K562 (cell line): Measurements from ENCODE around the gene SMIM10L2A. TPM values are rescaled to one million over a fixed set of nuclear protein-coding genes. Genes with fewer than 3 reads are reported as not detected.
A peak's percentile ranks its signal among the peaks of the same experiment; 100 is the strongest.

Source experiments
- DEAF1 ChIP-seq: fragments of 450-650 bp; formaldehyde crosslinking; IDR thresholded peaks from 2 replicates; pipeline ENCODE4 v1.4.0; 2020; ENCODE audit warnings: mild to moderate bottlenecking, moderate library complexity
- DNMT1 ChIP-seq: fragments of 450-650 bp; IDR thresholded peaks from 2 replicates; pipeline ENCODE4 v1.6.1; 2016; ENCODE audit warnings: antibody characterized with exemption, mild to moderate bottlenecking
- ELF4 ChIP-seq: fragments of 450-650 bp; formaldehyde crosslinking; IDR thresholded peaks from 2 replicates; pipeline ENCODE4 v1.4.0; 2022; ENCODE audit warnings: missing genetic modification characterization
- GTF2F1 ChIP-seq: IDR thresholded peaks from 2 replicates; pipeline ENCODE4 v1.6.1; 2011; ENCODE audit warnings: low read depth, low read length, improper control_type of control experiment
- HDGF ChIP-seq: fragments of 450-650 bp; IDR thresholded peaks from 2 replicates; pipeline ENCODE4 v1.6.1; 2016
- LEF1 ChIP-seq: fragments of 450-650 bp; IDR thresholded peaks from 2 replicates; pipeline ENCODE4 v1.6.1; 2016; ENCODE audit warnings: mild to moderate bottlenecking
- MTA3 ChIP-seq: fragments of 450-650 bp; formaldehyde crosslinking; IDR thresholded peaks from 2 replicates; pipeline ENCODE4 v1.6.1; 2017; ENCODE audit warnings: mild to moderate bottlenecking, borderline replicate concordance
- NFE2 ChIP-seq: IDR thresholded peaks from 2 replicates; pipeline ENCODE4 v1.6.1; 2014; ENCODE audit warnings: antibody characterized with exemption, low read depth
- NFIC ChIP-seq: fragments of 450-650 bp; IDR thresholded peaks from 2 replicates; pipeline ENCODE4 v1.6.1; 2017; ENCODE audit warnings: mild to moderate bottlenecking, inconsistent platforms
- NFRKB ChIP-seq: fragments of 450-650 bp; IDR thresholded peaks from 2 replicates; pipeline ENCODE4 v1.6.1; 2016; ENCODE audit warnings: low read depth
- NRF1 ChIP-seq, 2 experiments: fragments of 450-650 bp; IDR thresholded peaks in 1 of 2; conservative IDR thresholded peaks in 1 of 2; 2 replicates each; pipeline ENCODE4 v1.6.1; 2014; ENCODE audit warnings: mild to moderate bottlenecking in 2 of 2
- PCBP2 ChIP-seq: fragments of 200-400 bp; formaldehyde crosslinking; IDR thresholded peaks from 2 replicates; pipeline ENCODE4 v1.6.1; 2018; ENCODE audit warnings: low read length, low read depth, mild to moderate bottlenecking, moderate library complexity; ENCODE audit not compliant: poor library complexity, severe bottlenecking
- POLR2AphosphoS5 ChIP-seq: IDR thresholded peaks from 2 replicates; pipeline ENCODE4 v1.6.1; 2011; ENCODE audit warnings: mild to moderate bottlenecking, low read depth, low read length, moderate library complexity; ENCODE audit not compliant: control insufficient read depth, insufficient read depth
- PPARD ChIP-seq: fragments of 250-450 bp; sonication (Bioruptor Pico); IDR thresholded peaks from 2 replicates; pipeline ENCODE4 v1.8.0; 2022; ENCODE audit warnings: inconsistent platforms, mild to moderate bottlenecking, moderate library complexity
- RAD21 ChIP-seq, 2 experiments: fragments of 250-450 bp in 1 of 2; fragments of 450-650 bp in 1 of 2; sonication (Bioruptor Pico) in 1 of 2; formaldehyde crosslinking in 1 of 2; IDR thresholded peaks in 1 of 2; conservative IDR thresholded peaks in 1 of 2; 2 replicates each; pipeline versions ENCODE4 v1.4.0 to v1.8.0; 2020 to 2022; ENCODE audit warnings: mild to moderate bottlenecking in 2 of 2, moderate library complexity in 1 of 2
- RBFOX2 ChIP-seq: fragments of 200-400 bp; formaldehyde crosslinking; IDR thresholded peaks from 2 replicates; pipeline ENCODE4 v1.6.1; 2017; ENCODE audit warnings: low read depth, mild to moderate bottlenecking, low read length, moderate library complexity
- TEAD1 ChIP-seq, 2 experiments: fragments of 450-650 bp in 1 of 2; sonication (generic) in 1 of 2; formaldehyde crosslinking; IDR thresholded peaks; 2 replicates each; pipeline versions ENCODE4 v1.4.0 to v1.8.0; 2020 to 2022; ENCODE audit warnings: mild to moderate bottlenecking in 2 of 2, missing genetic modification reagents in 1 of 2
- ZNF23 ChIP-seq: fragments of 250-450 bp; sonication (Bioruptor Pico); IDR thresholded peaks from 2 replicates; pipeline ENCODE4 v1.4.0; 2020; ENCODE audit warnings: mild to moderate bottlenecking
- ZNF347 ChIP-seq: fragments of 450-650 bp; formaldehyde crosslinking; IDR thresholded peaks from 2 replicates; pipeline ENCODE4 v1.4.0; 2020; ENCODE audit warnings: low read depth, mild to moderate bottlenecking, moderate library complexity
- polyA plus RNA-seq, 8 experiments: library from polyadenylated mRNA; depleted of rRNA in 4 of 8; stranded (reverse) in 5 of 8; unstranded in 3 of 8; fragments of >200 nt; fragmentation: Nextera tagmentation in 2 of 8; fragmentation: Illumina TruSeq in 1 of 8; extraction: Ambion mirVana in 2 of 8; extraction: Trizol in 1 of 8; gene quantifications; 2 replicates each; pipeline versions ENCODE4 v1.2.1 to v1.2.3, GENCODE V29; 2011 to 2014; ENCODE audit warnings: inconsistent platforms in 1 of 8, missing spikeins in 1 of 8
- total RNA-seq, 7 experiments: library from RNA; depleted of rRNA in 6 of 7; stranded (reverse); fragments of >200 nt in 6 of 7; fragmentation: Illumina TruSeq in 2 of 7; extraction: Trizol in 2 of 7; gene quantifications; 2 replicates each; pipeline versions ENCODE4 v1.2.1 to v1.2.3, GENCODE V29; 2011 to 2021; ENCODE audit warnings: low replicate concordance in 1 of 7
- TF ChIP-seq, protein P1 (sequence below): fragments of 450-650 bp; IDR thresholded peaks from 2 replicates; pipeline ENCODE4 v1.6.1; 2016
- TF ChIP-seq, protein P2 (sequence below): sonication (generic); formaldehyde crosslinking; IDR thresholded peaks from 2 replicates; pipeline ENCODE4 v1.8.0; 2022; ENCODE audit warnings: missing genetic modification reagents, mild to moderate bottlenecking, borderline replicate concordance
- TF ChIP-seq, protein P3 (sequence below), 3 experiments: IDR thresholded peaks in 2 of 3; conservative IDR thresholded peaks in 1 of 3; 2 replicates each; pipeline ENCODE4 v1.5.1; 2011 to 2012; ENCODE audit warnings: low read length in 3 of 3, mild to moderate bottlenecking in 3 of 3, control low read depth in 2 of 3, improper control_type of control experiment in 1 of 3, inconsistent platforms in 1 of 3, low read depth in 1 of 3, mixed read lengths in 1 of 3, moderate library complexity in 1 of 3; ENCODE audit not compliant: insufficient read depth in 2 of 3
- TF ChIP-seq, protein P4 (sequence below): fragments of 250-450 bp; sonication (Bioruptor Pico); IDR thresholded peaks from 2 replicates; pipeline ENCODE4 v1.8.0; 2022; ENCODE audit warnings: moderate library complexity, mild to moderate bottlenecking, inconsistent platforms

SMIM10L2A gene
- total and polyA plus RNA-seq, 9 of the 15 experiments (the other 6 are each of a cell fraction or from before 2014, with no cell fraction given): 0.03 to 0.14 (median 0.09) TPM; not detected in 2

GRCh38 chrX:135477576-135477975 lies 55.8 kb downstream of the SMIM10L2A start (continued):
- no peak for TF ChIP-seq POLR2AphosphoS5
- TF ChIP-seq MTA3: no peak
- TF ChIP-seq, protein P1, sequence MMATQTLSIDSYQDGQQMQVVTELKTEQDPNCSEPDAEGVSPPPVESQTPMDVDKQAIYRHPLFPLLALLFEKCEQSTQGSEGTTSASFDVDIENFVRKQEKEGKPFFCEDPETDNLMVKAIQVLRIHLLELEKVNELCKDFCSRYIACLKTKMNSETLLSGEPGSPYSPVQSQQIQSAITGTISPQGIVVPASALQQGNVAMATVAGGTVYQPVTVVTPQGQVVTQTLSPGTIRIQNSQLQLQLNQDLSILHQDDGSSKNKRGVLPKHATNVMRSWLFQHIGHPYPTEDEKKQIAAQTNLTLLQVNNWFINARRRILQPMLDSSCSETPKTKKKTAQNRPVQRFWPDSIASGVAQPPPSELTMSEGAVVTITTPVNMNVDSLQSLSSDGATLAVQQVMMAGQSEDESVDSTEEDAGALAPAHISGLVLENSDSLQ: no peak
- TF ChIP-seq PCBP2: no peak
- TF ChIP-seq, protein P2, sequence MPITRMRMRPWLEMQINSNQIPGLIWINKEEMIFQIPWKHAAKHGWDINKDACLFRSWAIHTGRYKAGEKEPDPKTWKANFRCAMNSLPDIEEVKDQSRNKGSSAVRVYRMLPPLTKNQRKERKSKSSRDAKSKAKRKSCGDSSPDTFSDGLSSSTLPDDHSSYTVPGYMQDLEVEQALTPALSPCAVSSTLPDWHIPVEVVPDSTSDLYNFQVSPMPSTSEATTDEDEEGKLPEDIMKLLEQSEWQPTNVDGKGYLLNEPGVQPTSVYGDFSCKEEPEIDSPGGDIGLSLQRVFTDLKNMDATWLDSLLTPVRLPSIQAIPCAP (CRISPR knock-in tag): no peak
- TF ChIP-seq DEAF1: peak; percentile 39; the same call in 1 of the 2 replicates
- TF ChIP-seq NFIC: peak; percentile 66
- no peak for TF ChIP-seq ELF4 (CRISPR knock-in tag)
- no peak for TF ChIP-seq NFRKB
- TF ChIP-seq RAD21 (CRISPR knock-in tag; conservative IDR thresholded peaks at IDR 0.05 in 1 of 2, IDR thresholded peaks at IDR 0.05 in 1 of 2): peak; percentile 63 to 77
- TF ChIP-seq ZNF23: no peak
- TF ChIP-seq HDGF: no peak
- TF ChIP-seq, protein P3, sequence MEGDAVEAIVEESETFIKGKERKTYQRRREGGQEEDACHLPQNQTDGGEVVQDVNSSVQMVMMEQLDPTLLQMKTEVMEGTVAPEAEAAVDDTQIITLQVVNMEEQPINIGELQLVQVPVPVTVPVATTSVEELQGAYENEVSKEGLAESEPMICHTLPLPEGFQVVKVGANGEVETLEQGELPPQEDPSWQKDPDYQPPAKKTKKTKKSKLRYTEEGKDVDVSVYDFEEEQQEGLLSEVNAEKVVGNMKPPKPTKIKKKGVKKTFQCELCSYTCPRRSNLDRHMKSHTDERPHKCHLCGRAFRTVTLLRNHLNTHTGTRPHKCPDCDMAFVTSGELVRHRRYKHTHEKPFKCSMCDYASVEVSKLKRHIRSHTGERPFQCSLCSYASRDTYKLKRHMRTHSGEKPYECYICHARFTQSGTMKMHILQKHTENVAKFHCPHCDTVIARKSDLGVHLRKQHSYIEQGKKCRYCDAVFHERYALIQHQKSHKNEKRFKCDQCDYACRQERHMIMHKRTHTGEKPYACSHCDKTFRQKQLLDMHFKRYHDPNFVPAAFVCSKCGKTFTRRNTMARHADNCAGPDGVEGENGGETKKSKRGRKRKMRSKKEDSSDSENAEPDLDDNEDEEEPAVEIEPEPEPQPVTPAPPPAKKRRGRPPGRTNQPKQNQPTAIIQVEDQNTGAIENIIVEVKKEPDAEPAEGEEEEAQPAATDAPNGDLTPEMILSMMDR (IDR thresholded peaks at IDR 0.05 in 2 of 3, conservative IDR thresholded peaks at IDR 0.05 in 1 of 3; ENCODE audit: insufficient read depth in 2 of 3, low read depth in 1 of 3, low read length in 3 of 3): peak; percentile 54 to 67 (median 62)
- TF ChIP-seq DNMT1: no peak
- TF ChIP-seq NFE2: no peak
- TF ChIP-seq PPARD: no peak
- TF ChIP-seq NRF1 (conservative IDR thresholded peaks at IDR 0.05 in 1 of 2, IDR thresholded peaks at IDR 0.05 in 1 of 2): no peak
- TF ChIP-seq TEAD1 (CRISPR knock-in tag; IDR thresholded peaks at IDR 0.05): 0 out of 4 replicates have a peak, but pooled peaks of 1 of the 2 experiments have one; percentile 24
- TF ChIP-seq ZNF347 (CRISPR knock-in tag): no peak
- no peak for TF ChIP-seq LEF1
- TF ChIP-seq RBFOX2: no peak
- TF ChIP-seq, protein P4, sequence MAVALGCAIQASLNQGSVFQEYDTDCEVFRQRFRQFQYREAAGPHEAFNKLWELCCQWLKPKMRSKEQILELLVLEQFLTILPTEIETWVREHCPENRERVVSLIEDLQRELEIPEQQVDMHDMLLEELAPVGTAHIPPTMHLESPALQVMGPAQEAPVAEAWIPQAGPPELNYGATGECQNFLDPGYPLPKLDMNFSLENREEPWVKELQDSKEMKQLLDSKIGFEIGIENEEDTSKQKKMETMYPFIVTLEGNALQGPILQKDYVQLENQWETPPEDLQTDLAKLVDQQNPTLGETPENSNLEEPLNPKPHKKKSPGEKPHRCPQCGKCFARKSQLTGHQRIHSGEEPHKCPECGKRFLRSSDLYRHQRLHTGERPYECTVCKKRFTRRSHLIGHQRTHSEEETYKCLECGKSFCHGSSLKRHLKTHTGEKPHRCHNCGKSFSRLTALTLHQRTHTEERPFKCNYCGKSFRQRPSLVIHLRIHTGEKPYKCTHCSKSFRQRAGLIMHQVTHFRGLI: no peak
- TF ChIP-seq GTF2F1: no peak
